ENCODE measurements around the gene TNFAIP8L2.
"Not testable (repeated sequence)": the region's sequence is repeated elsewhere in the genome, so short reads cannot be mapped to it uniquely, and the experiment has no call there.

TNFAIP8L2 gene

DNA sequence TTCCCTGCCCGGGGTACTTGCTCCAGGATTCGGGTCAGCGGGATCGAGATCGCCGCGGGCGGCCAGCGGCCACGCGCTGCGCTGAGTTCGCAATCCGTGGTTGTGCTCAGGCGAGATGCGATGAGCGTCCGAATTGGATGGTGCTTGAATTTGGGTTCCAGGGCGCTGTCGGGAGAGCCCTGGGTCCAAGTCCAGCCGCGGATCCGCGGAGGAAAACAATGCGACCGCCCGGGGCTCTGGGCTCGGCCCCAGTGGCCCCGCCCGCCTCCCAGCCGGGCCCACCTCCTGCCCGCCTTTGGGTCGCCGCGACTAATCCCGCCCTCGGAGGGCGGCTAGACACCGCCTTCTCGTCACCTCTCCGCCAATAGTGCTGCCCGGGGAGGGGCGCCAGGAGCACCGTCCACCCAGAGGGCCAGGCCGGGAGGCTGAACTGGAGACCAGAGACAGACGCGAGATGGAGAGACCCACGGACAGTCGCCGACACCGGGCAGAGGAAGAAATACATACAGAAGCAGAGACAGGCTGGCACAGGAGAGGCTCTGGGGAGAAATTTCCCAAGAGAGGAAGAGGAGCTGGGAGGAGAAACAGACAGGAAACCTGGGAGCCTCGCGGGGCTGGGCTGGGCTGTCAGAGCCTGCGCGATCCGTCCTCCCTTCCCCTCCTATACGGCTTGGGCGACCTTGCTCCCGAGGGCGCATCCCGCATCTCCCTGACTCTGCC is 9.9 kb upstream of the TNFAIP8L2 start, which contains the start of gene SEMA6C:
SEMA6C (minus strand) TSS at position 220 of the 720 bp plus-strand sequence. CDS start 4,010 bp downstream, outside the sequence.
- peak; percentile 95 to 96 for DNase-seq

DNA sequence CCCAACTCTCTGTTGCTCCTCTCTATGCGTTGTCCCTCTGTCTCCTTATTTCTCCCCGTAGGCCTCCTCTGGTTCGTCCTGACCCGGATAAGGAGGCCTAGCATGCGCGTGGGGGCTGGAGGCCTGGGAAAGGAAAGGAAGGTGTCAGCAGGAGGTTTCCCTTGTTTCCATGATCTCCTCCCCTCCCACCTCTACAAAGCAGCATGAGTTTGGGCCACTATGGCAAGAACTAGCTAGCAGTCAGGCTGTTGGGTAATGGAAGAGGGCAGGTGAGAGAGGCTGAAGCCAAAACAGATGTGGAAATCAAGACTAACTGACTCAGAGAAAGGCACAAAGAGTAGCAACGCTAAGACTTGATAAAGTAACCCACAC is 9.3 kb upstream of the TNFAIP8L2 start:
- DNase-seq = no peak

DNA sequence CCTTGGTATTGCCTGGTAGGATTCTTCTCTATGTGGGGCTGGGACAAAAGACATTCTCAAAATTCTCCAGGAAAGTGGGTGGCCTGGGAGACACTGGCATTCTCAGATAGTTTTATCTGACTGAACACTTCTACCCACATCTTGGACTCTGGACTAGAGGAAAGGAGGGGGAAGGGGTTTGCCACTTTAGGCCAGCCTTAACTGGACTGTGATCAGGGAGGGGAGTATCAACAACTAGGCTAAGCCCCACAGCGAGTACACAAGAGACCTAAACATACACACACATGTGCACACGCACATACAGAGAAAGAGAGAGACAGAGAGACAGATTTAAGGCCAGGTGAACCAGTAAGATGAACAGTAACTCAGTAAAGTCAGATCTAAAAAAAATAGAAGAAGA is 8.8 kb upstream of the TNFAIP8L2 start:
- no peak for DNase-seq

DNA sequence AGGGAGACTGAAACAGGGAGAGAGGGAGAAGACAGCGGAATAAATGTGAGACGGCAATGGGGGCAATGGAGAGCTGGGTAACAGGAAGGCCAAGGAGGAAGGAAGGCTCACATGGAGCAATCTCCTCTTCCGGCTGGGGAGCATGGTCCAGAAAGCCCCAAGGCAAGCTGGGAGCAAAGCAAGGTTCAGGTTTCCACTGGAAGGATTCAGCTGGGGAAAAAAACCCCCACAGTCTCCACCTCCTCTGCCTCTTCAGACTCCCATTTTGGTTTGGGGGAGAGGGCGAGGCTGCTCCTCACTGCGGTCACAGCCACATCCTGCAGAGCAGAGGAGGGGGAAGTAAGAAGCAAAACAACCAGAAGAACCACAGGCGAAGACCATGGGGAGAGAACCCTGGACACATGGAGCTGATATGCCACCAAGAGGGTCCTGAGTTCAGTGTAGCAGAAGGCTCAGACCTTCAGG is 650 bp downstream of the TNFAIP8L2 start:
- DNase-seq = no peak

DNA sequence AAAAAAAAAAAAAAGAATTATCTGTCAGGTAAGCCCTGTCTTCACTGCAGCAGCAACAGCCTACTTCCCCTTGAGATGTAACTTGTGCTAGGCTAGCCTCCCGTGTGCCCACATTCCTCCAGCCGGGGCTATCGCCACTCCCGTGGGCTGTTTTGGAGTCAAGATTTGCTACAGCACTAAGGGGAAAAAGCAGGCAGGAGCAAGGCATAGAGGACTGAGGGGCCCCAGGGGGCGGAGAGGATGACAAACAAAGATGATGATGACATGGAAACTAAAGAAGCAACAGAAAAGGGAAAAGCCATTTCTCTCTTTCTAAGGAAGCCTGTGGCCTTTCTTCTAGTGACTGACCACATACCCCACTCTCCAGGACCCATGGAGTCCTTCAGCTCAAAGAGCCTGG is 1.9 kb downstream of the TNFAIP8L2 start:
- no peak for DNase-seq

DNA sequence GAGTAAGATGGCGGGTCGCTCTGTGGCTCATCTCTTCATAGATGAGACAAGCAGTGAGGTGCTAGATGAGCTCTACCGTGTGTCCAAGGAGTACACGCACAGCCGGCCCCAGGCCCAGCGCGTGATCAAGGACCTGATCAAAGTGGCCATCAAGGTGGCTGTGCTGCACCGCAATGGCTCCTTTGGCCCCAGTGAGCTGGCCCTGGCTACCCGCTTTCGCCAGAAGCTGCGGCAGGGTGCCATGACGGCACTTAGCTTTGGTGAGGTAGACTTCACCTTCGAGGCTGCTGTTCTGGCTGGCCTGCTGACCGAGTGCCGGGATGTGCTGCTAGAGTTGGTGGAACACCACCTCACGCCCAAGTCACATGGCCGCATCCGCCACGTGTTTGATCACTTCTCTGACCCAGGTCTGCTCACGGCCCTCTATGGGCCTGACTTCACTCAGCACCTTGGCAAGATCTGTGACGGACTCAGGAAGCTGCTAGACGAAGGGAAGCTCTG is 2.4 kb downstream of the TNFAIP8L2 start:
- no peak for DNase-seq

DNA sequence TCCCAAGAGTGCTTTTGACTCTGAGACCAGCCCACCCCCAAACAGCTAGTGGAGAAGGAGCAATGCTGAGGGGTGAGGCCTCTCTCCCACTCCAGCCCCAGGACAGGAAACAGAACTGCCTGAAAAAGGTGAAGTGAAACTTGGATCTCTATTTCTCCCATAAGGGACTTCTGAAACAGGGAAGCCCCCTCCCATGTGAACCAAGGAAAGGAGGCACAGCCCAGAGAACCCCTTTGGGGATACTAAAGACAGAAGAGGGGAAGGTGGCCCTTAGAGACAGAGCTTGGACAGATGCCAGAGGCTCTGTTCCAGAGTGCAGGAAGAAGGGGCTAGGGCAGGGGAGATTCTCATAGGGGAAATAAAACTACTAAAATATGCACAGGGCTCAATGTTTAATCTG is 2.9 kb downstream of the TNFAIP8L2 start:
- no peak for DNase-seq

DNA sequence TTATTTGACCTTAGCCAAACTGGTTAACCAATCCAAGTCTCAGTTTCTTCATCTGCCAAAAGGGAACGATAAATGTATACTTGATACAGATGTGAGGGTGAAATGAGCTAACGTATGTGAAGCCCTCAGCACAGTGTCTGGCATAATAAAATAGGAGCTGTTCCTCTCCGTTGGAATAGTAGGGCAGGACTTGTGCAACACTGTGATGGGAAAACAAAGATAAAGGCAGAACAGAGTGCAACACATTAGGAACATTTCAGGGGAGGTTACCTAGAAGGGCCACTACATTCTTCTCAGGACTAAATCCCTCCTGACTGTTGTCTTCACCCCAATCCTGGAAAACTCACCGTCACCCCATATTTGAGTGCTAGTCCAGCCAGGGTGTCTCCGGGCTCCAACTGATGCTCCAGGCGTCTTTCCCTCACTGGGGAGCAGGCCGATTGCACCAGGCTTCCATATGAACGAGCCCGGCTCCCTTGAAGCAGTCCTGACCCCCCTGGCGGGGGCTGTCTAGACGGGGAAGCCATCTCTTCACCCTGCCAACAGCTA is 8.4 kb downstream of the TNFAIP8L2 start:
- no peak for DNase-seq

DNA sequence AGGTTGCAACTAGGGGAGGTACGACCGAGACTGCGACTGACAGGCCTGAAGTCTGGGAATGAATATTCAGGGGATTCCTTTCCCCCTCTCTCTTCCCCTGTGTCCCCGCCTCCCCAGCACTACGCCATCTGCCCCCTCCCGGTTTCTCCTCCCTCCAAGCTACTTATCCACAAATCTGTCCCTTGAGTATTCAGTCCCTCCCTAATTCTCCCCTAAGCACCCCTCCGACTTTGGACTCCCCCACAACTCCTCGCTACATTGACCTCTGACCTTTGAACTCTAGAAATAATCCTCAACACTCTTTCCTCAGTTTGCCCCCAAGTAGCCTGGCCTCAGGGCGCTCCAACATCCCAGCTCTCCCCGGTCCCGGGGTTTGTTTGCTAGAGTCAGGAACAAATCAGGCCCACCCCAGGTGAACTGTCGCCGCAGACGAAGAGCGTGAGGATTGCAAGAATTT is 8.9 kb downstream of the TNFAIP8L2 start:
- DNase-seq = peak; percentile 33 to 55

DNA sequence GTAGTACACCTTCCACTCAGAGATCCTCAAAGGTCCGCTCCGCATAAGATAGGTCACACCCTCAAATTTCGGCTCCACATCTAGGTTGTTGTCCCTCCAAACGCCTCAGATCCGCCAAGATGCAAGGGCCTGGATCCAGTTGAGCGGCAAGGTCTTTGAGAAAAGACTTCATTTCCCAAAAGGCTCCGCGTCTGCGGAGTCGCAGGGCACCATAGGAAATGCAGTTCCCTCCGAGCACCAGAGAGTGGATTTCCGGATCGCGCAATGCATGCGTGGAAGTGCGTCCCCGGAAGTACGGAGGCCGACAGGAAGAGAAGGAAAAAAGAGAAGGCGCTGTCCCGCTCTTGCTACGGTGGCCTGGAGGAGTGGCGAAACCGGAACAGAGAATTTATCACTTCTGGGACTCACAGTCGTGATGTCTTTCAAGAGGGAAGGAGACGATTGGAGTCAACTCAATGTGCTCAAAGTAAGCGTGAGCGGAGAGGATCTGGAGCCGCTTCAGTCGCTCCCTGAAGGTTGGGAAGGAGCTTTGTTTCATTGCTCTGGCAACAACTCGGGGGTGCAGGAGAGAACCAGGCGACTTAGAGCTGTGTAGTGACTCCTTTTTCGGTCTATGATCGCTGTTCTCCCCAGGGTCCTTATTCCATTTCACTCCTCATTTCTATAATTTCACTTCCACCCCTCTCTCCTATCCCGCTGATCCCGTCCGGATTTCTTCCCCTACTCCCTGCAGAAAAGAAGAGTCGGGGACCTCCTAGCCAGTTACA is 9.5 kb downstream of the TNFAIP8L2 start, which contains the start of the genes LYSMD1 and SCNM1:
LYSMD1 (minus strand) TSS at position 165 of the 767 bp plus-strand sequence. CDS start 644 bp downstream, outside the sequence.
SCNM1 (plus strand) TSS at position 407 of the 767 bp plus-strand sequence; CDS start at position 416, 9 bp downstream.
- peak; percentile 99 to 100 for DNase-seq

DNA sequence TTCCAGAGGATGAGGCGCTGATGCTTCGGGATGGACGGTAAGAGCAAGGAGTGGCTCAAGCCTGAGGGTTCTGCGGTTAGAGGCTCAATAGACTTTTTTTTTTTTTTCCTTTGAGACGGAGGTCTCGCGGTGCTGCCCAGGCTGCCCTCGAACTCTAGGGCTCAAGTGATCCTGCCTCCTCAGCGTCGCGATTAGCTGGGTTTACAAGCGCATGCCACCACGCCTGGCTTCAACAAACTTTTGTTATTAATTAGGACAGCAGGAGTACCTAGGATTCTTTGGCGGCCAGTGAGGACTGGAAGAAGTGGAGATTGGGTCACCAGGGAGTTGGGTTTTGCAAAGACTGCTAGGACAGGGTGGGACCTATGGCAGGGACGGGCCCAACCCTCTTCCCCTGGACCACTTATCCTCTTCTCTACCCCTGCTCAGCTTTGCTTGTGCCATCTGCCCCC is 10.1 kb downstream of the TNFAIP8L2 start:
- DNase-seq = no peak

DNA sequence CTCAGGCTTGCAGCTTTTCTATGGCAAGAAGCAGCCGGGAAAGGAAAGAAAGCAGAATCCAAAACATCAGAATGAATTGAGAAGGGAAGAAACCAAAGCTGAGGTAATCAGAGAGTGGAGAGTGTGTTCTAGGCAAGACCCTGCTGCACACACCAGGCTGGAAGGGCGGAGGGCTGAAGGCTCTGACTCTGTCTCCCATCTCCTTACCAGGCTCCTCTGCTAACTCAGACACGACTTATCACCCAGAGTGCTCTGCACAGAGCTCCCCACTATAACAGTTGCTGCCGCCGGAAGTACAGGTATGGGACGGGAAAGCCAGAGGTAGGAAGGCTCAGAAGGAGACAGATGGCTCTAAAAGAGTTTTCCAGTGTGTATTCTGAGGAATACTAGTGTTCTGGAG is 10.7 kb downstream of the TNFAIP8L2 start:
- no peak for DNase-seq

DNA sequence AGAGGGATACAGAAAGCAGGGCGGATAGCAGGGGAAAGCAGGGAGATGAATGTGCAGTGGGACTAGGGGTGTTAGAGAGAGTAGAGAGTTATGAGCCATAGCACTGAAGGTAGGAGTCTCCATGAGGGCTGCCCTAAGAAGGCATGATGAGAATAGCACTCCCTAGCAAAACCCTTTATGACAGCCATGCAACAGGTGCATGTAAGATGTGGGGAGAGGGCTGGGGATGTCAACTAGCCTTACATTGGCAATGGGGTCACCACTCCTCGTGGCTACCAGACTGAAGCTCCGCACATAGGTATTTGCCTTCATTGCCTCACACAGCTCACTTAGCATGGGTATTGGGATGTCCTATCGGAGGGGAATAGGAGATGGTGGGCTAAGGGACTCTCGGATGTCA is 14.7 kb downstream of the TNFAIP8L2 start:
- no peak for DNase-seq

DNA sequence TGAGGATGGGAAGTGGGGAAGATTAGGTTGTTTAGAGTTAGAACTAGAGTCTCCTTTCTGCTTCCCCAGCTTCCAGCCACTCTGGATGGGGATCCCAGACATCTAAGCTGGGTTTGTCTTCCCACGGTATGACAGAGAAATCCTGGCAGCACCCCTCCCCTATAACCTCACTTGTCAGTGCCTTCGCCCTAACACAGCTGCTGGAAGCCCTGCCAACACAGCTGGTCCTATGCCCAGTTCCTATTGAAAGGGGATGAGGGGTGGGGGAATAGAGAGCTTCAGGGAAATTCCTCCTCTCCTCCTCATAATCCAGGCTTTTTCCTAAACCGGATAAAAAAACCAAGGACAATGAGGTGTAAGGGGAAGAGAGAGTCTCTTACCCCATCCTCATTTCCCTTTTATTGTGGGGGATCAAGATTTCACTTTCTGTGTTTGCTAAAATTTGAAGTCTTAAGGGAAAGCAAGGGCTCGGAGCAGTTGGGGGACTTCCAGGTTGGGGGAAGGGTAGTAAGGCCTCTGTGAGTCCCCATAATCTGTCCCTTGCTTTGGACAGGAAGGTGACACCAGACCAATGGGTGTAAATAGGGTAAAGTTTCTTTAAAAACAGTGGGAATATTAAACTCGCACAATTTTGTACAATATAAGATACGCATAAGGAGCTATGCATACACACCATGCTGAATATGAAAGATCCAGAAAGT is 18.7 kb downstream of the TNFAIP8L2 start:
- DNase-seq = no peak

DNA sequence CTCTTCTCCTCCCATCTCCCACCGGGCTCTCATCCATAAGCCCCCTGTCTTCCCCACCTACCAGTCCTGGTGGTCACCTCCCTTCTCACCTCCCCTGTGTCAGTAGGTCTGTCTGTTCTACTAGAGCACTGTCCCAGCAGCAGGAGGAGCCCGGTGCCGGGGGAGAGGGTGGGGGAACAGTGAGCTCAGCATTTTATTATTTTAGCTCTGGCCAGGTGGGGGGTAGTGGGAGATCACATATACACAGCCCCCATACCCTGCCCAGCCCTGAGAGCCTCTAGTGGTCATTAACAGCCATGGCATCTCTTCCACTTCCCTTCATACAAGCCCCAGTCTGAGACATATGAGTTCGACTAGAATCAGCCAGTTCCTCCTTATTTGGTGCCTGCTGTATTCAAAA is 19.4 kb downstream of the TNFAIP8L2 start, which contains the start of gene TMOD4:
TMOD4 (minus strand) TSS at position 119 of the 400 bp plus-strand sequence. CDS start 1,106 bp downstream, outside the sequence.
- no peak for DNase-seq

DNA sequence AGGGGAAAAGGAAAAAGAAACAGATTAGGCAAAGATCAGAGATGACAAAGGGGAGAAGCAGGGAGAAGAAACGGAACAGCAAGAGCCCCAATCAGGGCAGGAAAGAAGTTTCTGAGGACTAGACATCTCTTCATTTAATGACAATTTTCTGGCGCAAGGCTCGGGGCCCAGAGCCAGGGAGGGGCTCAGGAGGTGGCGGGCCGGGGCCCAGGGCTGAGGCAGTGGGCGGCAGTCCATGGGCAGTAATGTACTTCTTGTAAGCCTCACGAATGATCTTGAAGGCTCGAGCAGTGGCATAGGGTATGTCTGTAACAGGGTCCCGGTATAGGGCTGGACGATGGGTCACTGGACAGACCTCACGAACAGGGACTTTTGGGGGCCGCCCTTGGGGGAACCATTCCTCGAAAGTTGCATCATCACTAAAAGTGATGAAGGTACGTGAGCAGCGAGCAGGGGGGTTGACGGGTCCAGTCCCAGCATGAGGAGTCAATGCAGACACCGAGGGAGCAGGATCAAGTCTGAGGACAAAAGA is 20.1 kb downstream of the TNFAIP8L2 start:
- no peak for DNase-seq

DNA sequence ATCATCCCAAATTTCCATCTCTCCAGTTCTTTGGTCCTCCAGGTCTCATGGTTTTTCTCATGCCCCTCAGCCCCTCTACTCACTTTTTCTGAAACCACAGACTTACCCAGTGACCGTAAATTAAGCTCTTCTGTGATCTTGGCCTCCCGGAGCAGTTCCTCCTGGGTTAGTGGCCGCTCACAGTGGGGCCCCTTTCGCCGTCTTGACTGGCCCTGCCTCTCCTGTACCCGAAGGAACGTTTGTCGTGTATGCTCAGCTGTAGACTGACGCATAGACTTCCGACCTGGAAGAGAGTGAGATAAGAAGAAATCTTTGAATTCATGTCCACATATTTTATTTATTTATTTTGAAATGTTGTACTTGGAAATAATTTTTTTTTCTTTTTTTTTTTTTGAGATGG is 27.8 kb downstream of the TNFAIP8L2 start:
- DNase-seq = no peak

DNA sequence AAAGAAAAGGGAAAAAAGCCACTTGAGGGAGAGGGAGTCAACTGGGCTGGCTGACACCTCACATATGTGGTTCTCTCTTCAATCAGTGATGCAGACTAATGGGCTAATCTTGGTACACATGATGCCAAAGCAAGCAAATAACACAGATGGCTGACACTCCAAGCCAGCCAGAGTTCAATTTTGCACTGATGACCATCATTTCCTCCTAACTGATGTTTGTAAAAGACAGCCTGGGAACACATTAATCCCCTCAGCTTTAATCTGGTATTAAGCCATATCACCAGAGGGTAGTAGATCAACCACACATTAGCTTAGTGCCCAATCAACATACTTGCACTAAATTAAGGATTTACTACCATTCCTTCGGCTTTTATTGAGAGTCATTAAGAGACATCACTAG is 30.8 kb downstream of the TNFAIP8L2 start:
- DNase-seq = peak; percentile 59 to 75

DNA sequence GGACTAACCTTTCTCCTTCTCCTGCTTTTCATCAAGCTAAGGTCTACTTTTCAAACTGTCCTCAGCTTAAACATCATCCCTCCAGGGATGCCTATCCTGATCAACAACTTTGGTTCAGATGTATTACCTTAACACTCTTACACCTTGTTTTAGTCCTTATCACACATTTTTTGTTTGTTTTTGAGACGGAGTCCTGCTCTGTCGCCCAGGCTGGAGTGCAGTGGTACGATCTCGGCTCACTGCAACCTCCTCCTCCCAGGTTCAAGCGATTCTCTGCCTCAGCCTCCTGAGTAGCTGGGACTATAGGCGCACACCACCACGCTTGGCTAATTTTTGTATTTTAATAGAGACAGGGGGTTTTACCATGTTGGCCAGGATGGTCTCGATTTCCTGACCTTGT is 32.2 kb downstream of the TNFAIP8L2 start:
- not testable (repeated sequence) for DNase-seq

DNA sequence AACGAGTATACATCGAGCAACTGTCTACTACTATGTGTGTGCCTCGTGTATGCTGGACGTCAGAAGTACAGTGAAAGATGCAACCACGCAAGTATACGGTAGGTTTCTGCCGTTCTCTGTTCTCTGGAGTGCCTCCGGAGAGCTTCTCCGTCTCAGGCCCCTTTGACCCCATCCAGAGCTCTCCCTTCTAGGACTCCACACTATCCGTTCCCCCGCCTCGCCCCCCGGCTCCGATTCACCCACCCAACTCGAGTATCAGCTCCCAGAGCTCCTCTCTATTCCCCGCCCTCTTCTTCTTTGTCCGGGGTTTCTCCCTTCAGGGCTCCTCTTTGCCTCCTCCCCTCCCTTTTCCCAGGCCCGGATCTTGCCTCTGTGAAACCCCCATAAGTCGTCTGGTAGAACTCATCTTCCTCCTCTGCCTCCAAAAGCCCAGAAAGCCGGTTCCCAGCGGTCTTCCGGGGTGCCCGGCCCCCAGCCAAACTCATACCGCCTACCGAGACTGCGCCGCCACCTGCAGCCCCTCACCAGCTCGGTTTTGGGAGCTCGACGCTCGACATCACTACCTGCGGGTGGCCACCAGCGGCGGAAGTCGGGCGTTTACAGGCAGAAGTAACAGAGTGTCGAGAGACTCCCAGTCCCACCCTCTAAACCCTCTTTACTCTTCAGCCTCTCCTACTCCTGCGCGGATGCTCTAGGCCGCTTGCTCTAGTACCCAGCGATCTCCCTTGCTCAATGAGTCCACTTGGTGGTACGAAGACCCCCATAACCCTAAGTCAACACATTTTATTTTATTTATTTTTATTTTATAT is 33.4 kb downstream of the TNFAIP8L2 start, which contains the start of gene VPS72:
VPS72 (minus strand) TSS at position 561 of the 809 bp plus-strand sequence; CDS start at position 485, 76 bp downstream.
- DNase-seq = peak; percentile 95 to 98

DNA sequence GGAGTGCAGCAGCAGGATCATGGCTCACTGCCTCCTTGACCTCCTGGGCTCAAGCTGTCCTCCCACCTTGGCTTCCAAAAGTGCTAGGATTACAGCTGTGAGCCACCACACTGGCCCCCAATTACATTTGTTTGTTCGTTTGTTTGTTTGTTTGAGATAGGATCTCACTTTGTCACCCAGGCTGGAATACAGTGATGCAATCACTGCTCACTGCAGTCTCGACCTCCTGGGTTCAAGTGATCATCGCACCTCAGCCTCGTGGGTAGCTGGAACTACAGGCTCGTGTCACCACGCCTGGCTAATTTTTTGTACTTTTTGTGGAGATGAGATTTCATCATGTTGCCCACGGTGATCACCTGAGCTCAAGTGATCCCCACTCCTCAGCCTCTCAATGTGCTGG is 35.6 kb downstream of the TNFAIP8L2 start:
- DNase-seq = no peak
